ENCODE results near the gene RIMBP2.
"Not testable (repeated sequence)": the region's sequence is repeated elsewhere in the genome, so short reads cannot be mapped to it uniquely, and the experiment has no call there.

DNA sequence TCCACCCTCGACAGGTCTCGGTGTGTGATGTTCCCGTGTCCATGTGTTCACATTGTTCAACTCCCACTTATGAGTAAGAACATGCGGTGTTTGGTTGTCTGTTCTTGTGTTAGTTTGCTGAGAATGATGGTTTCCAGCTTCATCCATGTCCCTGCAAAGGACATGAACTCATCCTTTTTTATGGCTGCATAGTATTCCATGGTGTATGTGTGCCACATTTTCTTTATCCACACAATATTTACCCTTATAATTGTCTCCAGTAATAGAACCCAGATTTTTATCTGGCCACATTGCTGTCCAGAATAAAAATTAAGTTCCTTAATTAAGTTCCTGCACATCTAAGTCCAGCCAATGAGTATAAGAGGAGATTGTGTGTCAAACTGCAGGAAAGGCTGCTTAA lies 22.3 kb upstream of the RIMBP2 start:
- not testable (repeated sequence) for TF ChIP-seq KLF9 (tag by site-specific recombination; IDR thresholded peaks at IDR 0.05; ENCODE audit: low read depth); ZNF555 (tag by site-specific recombination; conservative IDR thresholded peaks at IDR 0.05); ZNF473 (tag by site-specific recombination; IDR thresholded peaks at IDR 0.05); ZNF112 (tag by site-specific recombination; IDR thresholded peaks at IDR 0.05); ZBTB8A (tag by site-specific recombination; IDR thresholded peaks at IDR 0.05)
- TF ChIP-seq, protein P1, sequence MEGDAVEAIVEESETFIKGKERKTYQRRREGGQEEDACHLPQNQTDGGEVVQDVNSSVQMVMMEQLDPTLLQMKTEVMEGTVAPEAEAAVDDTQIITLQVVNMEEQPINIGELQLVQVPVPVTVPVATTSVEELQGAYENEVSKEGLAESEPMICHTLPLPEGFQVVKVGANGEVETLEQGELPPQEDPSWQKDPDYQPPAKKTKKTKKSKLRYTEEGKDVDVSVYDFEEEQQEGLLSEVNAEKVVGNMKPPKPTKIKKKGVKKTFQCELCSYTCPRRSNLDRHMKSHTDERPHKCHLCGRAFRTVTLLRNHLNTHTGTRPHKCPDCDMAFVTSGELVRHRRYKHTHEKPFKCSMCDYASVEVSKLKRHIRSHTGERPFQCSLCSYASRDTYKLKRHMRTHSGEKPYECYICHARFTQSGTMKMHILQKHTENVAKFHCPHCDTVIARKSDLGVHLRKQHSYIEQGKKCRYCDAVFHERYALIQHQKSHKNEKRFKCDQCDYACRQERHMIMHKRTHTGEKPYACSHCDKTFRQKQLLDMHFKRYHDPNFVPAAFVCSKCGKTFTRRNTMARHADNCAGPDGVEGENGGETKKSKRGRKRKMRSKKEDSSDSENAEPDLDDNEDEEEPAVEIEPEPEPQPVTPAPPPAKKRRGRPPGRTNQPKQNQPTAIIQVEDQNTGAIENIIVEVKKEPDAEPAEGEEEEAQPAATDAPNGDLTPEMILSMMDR (tag by site-specific recombination; IDR thresholded peaks at IDR 0.05) = not testable (repeated sequence)
- TF ChIP-seq, protein P2, sequence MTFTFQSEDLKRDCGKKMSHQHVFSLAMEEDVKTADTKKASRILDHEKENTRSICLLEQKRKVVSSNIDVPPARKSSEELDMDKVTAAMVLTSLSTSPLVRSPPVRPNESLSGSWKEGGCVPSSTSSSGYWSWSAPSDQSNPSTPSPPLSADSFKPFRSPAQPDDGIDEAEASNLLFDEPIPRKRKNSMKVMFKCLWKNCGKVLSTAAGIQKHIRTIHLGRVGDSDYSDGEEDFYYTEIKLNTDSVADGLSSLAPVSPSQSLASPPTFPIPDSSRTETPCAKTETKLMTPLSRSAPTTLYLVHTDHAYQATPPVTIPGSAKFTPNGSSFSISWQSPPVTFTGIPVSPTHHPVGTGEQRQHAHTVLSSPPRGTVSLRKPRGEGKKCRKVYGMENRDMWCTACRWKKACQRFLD (tag by site-specific recombination; IDR thresholded peaks at IDR 0.05) = not testable (repeated sequence)

Measured in HEK293 (cell line).